Left kidney (tissue), 8 donors: Measurements from ENCODE around the gene C5AR1. TPM values are rescaled to one million over a fixed set of nuclear protein-coding genes. Genes with fewer than 3 reads are reported as not detected.
"Not testable (repeated sequence)": the region's sequence is repeated elsewhere in the genome, so short reads cannot be mapped to it uniquely, and the experiment has no call there.

Experiments
- DNase-seq: peaks from one replicate; pipeline ENCODE4 v3.0.0-alpha.2; 2013
- long read RNA-seq, 8 donors: transcript quantifications; one replicate each; lab custom pipeline, GENCODE V29; 2026
- polyA plus RNA-seq: library from polyadenylated mRNA; unstranded; fragments of 120-200 nt; gene quantifications from one replicate; pipeline ENCODE4 v1.2.1, GENCODE V29; 2013; ENCODE audit not compliant: insufficient read length

C5AR1 gene
- polyA plus RNA-seq, result 6.8 TPM
- long read RNA-seq, donor 1, partial matches to known transcripts, result 5 of 5 reads
- long read RNA-seq, donor 1, other reads (novel, unspliced or antisense), result 0 of 5 reads
- long read RNA-seq, donor 2, partial matches to known transcripts, result 0 of 1 reads
- long read RNA-seq, donor 2, other reads (novel, unspliced or antisense), result 0 of 1 reads
- long read RNA-seq, donor 3, result 0 reads
- long read RNA-seq, donor 4, result 0 reads
- long read RNA-seq, donor 5, result 0 reads
- long read RNA-seq, donor 6, partial matches to known transcripts, result 0 of 1 reads
- long read RNA-seq, donor 6, other reads (novel, unspliced or antisense), result 0 of 1 reads
- long read RNA-seq, donor 7, partial matches to known transcripts, result 0 of 1 reads
- long read RNA-seq, donor 7, other reads (novel, unspliced or antisense), result 0 of 1 reads
- long read RNA-seq, donor 8, result 0 reads

DNA sequence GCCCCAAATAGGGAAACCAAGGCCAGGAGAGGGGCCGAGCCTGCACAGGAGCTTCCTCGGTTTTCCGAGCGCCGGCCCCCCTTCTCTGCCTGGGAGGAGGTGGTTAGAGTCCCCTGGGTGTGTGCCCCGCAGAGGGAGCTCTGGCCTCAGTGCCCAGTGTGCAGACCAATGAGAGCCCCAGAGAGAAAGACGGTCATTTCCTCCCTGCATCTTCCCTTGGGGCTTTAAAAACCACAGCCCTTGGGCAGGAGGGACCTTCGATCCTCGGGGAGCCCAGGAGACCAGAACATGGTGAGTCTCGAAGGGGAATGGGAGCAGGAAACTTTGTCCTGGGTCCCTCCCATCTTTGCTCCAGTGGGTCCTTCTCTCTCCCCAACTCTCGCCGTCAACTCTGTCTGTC is at the start of gene C5AR1:
Gene C5AR1, plus strand, starts transcription at position 254 of the 400 bp plus-strand sequence. Its CDS starts 35 bp downstream, at position 289.
- no peak for DNase-seq

- no peak for DNase-seq
Observed at GRCh38 chr19:47260476-47260875, 49.2 kb upstream of the C5AR1 start.

- not testable (repeated sequence) for DNase-seq
Observed at GRCh38 chr19:47261946-47262793, 47.5 kb upstream of the C5AR1 start.

DNA sequence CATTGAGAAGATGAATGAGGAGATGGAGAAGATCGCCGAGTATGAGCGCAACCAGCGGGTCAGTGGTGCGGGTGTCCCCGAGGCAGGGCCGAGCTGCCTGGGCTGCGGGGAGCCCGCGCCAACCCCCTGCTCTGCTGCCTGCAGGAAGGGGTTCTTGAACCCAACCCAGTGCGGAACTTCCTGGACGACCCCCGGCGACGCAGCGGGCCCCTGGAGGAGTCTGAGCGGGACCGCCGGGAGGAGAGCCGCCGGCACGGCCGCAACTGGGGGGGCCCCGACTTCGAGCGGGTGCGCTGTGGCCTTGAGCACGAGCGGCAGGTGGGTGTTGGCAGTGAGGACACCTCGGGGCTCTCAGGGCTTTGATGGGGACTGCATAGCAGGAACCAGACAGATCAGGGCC is 45.0 kb upstream of the C5AR1 start:
- no peak for DNase-seq

GRCh38 chr19:47266401-47266941 is 43.2 kb upstream of the C5AR1 start:
- no peak for DNase-seq

DNA sequence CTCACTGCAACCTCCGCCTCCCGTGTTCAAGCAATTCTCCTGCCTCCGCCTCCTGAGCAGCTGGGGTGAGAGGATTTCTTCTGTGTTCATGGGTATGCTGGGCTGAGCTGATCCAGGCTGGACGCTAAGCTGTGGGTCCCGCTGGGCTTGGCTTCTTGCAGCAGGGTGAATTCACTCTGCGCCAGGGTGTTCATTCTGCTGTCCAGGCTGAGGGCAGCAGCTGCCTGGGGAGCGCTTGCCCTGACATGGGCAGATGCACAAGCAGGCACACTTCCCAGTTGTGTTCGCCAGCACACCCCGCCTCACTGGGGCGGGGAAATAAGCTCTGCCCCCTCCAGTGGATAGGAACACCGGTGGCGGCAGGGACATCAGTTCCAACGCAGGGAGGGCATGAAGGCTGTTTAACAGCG is 42.3 kb upstream of the C5AR1 start:
- DNase-seq, result no peak

GRCh38 chr19:47268028-47268427 is 41.6 kb upstream of the C5AR1 start:
- DNase-seq, result no peak

DNA sequence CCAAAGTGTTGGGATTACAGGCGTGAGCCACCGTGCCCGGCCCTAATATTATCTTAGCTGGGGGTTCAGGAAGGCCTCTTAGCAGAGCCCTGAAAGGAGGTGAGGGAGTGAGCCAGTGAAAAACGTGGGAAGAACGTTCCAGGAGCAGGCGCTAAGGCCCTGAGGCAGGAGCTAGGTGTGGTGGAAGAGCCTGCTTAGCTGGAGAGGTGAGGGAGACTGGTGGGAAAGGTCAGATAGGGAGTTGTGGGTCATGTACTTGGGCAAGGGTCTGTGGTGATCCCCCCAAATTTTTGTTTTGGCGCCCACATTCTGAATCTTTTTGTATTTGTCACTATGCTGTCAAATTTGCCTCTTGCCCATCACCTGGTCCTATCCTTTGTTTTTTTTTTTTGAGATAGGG is 40.1 kb upstream of the C5AR1 start:
- DNase-seq, result no peak

DNA sequence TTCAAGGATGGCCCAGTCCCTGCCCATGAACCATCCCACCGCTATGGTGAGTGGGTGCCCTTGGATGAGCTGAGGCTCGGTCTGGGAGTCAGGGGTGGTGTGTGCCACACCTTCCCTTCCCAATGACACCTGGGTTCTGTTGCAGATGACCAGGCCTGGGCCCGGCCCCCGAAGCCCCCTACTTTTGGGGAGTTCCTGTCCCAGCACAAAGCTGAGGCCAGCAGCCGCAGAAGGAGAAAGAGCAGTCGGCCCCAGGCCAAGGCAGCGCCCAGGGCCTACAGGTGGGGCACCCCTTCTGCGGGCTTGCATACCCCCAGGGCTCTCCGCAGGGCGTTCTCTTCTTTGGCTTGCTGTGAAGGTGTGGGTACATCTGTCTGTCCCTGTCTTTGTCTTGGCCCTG is 39.3 kb upstream of the C5AR1 start:
- no peak for DNase-seq

- no peak for DNase-seq
Observed at GRCh38 chr19:47271949-47272348, 37.7 kb upstream of the C5AR1 start.

DNA sequence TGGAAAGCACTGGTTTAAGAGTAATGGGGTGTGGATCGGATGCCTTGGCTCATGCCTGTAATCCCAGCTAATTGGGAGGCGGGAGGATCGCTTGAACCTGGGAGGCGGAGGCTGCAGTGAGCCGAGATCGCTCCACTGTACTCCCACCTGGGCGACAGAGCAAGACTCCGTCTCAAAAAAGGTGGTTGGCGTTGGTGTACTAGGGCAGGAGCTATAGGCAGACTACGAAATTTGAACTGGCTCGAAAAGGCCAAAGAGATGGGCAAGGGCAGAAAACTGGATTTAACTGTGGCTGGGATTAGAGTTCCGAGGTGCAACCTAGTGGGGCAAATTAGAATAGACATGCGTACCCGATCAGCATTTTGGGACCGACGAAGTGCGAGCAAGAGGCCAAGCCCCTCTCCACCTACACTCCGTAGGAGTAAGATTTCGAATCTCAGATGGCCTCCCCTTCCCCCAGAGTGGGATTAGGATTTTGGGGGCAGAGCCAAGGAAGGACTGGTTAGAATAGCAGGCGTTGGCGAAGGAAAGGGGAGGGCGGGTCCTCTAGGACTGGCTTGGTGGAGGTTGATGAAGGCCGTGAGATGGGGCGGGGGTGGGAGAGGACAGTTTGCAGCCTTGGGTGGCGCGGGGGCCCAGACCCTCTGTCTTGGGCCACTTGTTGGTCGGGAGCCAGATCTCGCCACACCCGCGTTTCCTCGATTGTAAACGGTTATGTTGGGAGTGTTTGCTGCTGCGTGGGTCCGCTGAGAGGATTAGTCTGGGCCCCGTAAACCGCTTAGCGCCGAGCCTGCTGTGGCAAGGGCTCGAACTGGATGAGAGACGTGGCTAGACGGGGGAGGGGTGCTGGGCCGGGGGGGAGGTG is 37.0 kb upstream of the C5AR1 start:
- no peak for DNase-seq

- DNase-seq, result peak; percentile 88
Observed at GRCh38 chr19:47273313-47274070, 36.2 kb upstream of the C5AR1 start.

DNA sequence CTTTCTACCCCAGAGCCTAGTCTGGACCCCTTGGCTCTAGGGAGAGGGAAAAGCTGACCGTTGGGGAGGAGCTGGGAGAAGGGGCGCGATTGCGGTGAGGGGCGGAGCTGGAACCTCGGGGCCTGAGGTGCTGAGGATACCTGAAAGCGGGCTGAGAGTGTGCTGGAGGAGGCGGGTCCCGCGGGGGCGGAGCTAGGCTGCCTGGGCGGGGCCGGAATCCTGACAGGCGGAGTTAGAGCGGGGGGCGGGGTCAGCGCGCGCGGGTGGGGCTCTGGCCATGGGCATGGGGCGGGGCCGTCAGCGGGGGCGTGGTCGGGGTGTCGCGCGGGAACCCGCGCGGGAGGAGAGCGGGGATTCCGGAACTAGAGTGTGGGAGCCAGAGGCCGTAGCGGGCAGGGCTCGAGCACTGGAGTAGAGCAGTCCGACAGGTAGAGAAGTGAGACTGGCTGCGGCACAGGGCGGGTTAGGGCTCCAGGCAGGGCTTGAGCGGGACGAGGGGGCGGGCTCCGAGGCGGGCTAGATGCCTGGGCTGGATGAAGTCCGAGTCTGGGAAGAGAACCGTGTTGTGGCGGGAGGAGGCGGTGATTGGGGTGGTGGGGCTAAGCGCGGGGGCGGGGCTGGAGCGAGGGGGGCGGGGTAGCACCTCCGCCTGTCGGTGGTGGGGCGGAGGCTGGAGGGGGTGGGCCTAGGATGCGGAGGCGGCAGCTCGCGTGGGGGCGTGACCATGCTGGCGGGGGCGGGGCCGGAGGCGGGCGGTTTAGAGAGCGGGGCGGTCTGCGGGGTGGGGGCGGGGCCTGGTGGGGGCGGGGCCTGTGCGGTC is 35.4 kb upstream of the C5AR1 start, which contains the start of gene INAFM1:
Gene INAFM1, plus strand, starts transcription at position 815 of the 820 bp plus-strand sequence. CDS start 35 bp downstream, outside the sequence.
- peak; percentile 92 for DNase-seq

- DNase-seq, result no peak
Observed at GRCh38 chr19:47274891-47275761, 34.5 kb upstream of the C5AR1 start.

DNA sequence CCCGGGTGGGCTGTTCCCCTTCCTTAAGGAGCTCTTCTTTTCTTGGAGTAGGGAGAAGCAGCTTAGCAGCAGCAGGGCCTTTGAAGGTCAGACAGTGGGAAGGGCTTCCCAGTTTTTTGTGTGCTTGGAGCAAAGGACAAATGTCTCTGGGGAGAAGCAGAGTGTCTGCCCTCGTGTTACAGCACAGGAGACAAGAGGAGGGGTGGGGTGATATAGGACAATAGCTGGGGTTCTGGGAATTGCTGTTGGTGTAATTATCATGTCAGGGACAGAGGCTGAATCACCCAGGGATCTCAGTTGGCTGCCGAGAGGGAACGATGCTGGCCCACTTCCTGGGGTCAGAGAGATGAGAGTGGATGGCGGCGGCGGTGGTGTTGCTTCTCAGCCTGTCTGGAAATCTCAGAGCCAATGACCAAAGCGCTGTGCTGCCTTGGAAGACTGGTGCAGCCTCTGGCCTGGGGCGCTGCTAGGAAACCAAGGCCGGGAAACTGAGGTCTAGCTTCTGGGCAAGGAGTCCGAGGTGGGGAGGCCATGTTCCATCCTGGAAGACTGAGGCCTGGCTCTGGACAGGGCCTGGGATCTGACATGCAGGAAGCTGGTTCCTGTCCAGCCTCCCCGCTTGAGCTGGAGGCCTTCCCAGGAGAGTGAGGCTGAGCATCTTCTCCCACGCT is 33.7 kb upstream of the C5AR1 start:
- no peak for DNase-seq

GRCh38 chr19:47276513-47276912 is 33.1 kb upstream of the C5AR1 start:
- DNase-seq, result not testable (repeated sequence)

DNA sequence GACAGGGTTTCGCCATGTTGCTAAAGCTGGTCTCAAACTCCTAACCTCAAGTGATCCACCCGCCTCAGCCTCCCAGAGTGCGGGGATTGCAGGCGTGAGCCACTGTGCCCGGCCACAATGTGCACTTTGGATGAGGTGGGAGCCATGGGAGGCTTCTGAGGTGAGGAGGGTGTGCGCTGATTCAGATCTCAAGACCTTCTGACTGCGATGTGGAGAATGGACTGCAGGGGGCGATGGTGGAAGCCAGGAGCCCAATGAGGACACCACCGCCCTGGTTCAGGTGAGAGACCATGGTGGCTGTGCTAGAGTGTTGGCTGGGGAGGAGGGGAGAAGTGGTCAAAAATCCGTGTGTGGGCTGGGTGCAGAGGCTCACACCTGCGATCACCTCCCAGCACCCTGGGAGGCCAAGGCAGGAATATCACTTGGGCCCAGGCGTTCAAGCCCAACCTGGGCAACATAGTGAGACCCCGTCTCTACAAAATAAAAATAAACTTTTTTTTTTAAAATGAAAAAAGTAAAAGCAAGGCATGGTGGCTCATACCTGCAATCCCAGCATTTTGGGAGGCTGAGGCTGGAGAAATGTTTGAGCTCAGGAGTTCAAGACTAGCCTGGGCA is 29.4 kb upstream of the C5AR1 start:
- no peak for DNase-seq
